GM12891 (cell line): Measurements from ENCODE around the gene CYP17A1.

Experiments
- POLR2A ChIP-seq: IDR thresholded peaks from 2 replicates; pipeline ENCODE4 v1.6.1; 2011; ENCODE audit warnings: low read depth, low read length, control low read depth
- POLR2AphosphoS5 ChIP-seq: IDR thresholded peaks from 2 replicates; pipeline ENCODE4 v1.6.1; 2011; ENCODE audit warnings: low read depth, low read length, control low read depth
- POU2F2 ChIP-seq: IDR thresholded peaks from 2 replicates; pipeline ENCODE4 v1.6.1; 2011; ENCODE audit warnings: low read depth, mild to moderate bottlenecking, control low read depth, low read length, moderate library complexity
- TAF1 ChIP-seq: IDR thresholded peaks from 2 replicates; pipeline ENCODE4 v1.6.1; 2011; ENCODE audit warnings: low read depth, low read length, control low read depth

GRCh38 chr10:102826148-102826796 is 10.9 kb downstream of the CYP17A1 start:
- TF ChIP-seq POLR2AphosphoS5, result no peak
- TF ChIP-seq POU2F2, result no peak
- TF ChIP-seq POLR2A, result no peak
- TF ChIP-seq TAF1, result no peak
